Measurements from ENCODE around the gene FIGLA.

FIGLA gene

DNA sequence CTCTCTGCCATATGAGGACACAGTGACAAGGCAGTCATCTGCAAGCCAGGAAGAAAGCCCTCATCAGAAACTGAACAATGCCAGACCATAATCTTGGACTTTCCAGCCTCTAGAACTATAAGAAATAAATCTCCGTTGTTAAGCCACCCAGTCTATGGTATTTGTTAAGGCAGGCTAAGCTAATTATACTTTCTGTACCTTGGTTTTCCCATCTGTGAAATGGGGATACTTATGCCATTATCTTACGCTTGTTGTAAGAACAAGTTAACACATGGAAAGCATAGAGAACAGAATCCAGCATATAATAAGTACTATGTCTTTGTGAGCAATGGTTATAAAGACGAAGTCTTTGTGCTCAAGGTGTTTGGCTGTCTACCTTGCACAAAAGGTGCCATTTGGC, 14.2 kb downstream of the FIGLA start:
- in situ Hi-C loops (cut with MboI; ENCODE audit: low sequenced_read_pairs): no loop called here

DNA sequence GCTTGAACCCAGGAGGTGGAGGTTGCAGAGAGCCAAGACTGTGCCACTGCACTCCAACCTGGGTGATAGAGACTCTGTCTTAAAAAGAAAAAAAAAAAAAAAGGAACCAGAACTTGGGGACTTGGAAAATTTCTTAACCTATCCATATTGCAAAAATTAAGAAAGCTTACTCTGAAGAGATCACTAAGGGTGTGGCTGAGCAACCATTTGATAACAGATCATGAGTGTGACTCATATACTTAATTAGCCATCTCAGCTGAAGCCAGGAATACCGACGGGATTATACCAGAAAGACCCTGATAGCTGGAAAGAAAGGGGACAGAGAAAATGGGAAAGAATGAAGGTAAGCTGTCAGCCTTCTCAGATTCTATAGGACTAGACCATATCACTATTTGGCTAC, 15.3 kb downstream of the FIGLA start:
- in situ Hi-C loops (cut with MboI; ENCODE audit: low sequenced_read_pairs): no loop called here

DNA sequence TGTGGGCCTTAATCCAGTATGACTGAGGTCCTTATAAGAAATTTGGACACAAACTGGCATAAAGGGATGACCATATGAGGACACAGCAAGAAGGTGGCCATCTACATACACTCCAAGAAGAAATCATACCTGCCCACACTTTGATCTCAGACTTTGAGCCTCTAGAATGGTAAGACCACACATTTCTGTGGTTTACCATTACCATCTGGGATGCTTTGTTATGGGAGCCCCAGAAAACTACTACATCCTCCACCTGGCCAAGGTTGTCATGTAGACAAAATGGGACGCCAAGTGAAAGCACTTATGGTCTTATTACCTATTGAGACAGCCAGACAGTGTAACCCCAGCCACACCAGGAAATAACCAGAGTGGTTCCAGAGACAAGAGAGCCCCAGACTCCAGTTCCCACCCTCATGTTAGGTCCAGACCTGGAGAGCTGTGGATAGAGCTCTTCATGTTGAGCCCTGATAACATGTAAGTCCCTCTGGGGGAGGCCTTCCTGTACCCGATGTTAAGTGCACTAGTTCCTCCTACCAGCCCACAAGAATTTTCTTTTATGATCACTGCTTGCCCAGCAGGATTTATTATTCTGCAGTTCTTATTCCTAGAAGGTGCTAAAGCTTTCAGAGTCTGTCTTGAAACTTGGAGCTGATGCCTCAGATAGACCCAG, 17.8 kb downstream of the FIGLA start:
- in situ Hi-C loops (cut with MboI; ENCODE audit: low sequenced_read_pairs): no loop called here

DNA sequence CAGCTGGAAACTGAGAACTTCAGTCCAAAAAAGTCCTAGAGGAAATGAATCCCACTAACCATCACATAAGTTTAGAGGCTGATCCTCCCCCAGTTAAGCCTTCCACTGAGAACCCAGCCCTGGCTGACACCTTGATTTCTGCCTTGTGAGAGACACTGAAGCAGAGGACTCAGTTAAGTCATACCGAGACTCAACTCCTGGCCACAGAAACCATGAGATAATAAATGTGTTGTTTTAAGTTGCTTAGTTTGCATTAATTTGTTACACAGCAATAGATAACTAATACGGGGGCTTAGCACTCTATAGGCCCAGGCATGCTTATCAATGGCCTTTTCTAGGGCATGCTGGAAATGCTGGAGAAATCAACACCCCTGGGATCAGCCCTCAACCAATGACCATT, 19.0 kb downstream of the FIGLA start:
- in situ Hi-C loops (cut with MboI; ENCODE audit: low sequenced_read_pairs): no loop called here

DNA sequence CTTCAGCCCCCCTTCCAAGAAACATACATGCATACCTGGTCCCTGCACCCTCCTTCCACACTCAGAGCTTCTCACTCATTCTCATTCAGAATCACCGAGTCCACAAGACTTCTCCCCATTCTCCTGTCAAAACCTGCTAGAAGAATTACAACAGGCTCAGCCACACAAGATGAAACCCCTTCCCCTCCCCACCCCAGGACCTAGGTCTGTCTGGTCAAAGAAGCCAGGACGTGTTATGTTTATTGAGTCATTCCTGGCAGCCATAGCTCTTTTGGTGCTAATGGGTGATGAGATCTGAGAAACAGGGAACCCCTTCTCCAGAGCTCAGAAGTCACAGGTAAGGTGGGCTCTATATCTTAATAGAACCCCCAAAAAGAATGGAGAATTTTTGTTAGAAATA, 21.0 kb downstream of the FIGLA start:
- in situ Hi-C loops (cut with MboI; ENCODE audit: low sequenced_read_pairs): no loop called here

DNA sequence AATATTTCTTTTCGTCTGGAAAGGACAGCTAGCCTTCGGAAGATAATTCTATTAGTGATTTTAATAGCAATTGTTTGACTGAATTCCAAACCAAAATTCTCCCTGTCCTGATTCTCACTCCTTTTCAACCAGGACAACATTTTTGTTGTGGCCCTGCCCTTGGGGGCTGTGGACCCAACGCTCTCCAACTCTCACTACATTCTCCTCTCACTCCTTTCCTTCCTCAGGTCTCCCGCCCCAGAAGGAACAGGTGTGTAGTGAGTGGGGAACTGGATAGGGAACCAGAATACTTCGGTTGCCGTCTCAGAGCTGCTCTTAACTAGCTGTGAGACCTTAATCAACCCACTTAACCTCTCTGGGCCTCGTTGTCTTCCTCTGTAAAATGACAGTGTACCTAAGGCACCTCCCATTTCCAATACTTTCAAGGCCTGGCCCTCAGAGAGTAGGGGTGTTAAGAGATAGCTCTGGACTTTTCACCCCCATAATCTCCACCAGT, 21.8 kb downstream of the FIGLA start:
- in situ Hi-C loops (cut with MboI; ENCODE audit: low sequenced_read_pairs): no loop called here

DNA sequence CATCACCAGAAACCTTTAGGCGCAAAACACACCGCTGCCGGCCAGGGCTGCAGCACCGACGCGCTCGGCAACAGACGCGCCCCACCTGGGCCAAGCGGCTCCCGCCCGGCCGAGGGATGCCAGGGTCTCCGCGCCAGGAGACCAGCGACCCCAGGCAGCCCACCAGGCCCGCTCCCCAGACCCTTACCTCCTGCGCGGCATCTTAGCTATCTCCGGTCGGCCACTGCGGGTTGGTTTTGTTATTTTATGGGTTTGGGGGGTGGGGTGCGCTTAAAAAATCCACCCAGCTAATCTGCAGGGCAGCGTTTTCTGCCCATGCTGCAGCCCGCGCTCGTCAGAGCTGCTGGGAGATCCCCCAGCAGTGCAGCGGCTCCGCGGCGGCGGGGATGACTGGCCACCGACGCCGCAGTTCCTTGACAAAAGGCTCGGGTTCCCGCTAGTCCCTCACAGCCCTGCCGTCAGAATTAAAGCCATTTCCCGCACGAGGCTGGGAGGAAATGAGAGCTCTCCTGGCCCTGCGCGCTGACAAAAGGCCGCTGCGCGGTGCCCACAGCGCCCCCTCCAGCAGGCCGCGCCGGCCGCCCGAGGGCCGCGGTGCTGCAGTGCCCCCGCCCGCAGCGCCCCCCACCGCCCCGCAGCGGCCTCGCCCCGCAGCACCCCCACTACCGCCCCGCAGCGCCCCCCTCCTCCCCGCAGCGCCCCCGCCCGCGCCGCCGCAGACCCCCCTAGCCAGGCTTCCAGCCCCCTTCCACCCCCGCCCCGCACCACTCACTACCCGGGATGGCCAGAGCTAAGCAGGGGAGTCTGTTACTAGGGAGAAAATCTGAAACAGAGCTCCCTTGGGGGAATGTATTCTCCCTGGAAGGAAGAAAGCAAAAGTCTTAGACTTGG, 22.5 kb downstream of the FIGLA start, which contains the start of gene ADD2:
ADD2 (minus strand) TSS at position 502 of the 891 bp plus-strand sequence. CDS start 61,792 bp downstream, outside the sequence.
- in situ Hi-C loops (cut with MboI; ENCODE audit: low sequenced_read_pairs): no loop called here

DNA sequence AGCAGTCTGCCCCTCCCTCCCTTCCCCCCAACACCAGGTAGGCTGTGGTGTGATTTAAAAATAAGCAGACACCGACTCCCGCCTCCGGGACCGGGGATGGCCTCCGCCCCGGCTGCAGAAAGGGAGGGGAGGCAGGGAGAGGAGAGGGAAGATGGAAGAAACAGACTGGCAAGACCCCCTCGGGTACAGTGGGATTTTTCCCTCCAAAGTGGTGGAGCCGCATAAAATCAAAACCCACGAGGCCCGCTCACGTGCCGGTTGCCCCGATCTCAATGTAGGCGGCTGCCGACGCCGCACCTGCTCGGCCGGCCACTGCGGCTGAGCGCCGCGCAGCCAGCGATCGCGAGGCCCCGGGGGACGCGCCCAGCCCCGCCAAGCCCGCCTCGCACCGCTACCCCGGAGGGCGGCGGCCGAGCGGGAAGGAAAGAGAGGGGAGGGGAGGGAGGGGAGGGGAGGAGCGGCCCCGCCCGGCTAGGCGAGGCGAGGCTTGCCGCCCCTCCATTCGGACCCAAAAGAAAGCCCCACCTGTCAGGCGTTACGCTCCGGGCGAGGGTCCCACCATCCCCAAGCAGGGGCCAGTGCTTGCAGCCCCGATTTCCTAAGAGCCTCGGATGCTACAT, 23.3 kb downstream of the FIGLA start:
- in situ Hi-C loops (cut with MboI; ENCODE audit: low sequenced_read_pairs): no loop called here

DNA sequence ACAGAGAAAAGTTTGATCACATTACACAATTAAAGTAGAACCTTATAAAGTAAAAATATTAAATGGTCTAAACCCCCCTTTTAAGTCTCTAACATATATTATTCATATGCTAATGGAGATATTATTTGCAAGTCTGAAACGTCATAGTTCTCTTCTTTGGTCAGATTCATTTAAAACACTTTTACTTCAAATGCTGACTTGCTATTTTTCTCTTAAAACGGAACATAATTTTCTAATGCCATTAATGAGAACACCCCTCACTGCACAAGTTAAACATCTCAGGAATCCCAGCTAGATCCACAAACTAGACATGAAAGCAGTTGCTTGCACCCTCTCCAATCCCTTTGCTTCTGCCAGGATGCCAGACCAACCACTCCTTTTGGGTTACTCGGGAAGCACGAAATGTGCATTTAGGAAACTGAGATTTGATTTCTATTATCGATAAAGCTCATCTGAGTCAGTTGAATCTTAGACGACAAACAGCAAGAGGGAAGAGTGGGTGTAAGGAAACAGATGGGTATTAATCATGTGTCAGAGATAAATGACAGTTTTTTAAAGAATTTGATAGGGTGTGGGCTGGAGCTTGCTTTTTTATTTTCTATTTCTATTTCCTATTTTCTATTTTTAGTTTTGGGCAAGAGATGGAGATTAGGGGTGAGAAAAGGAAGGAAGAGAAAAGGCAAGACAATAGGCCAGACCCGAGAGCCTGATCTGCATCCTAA, 23.9 kb downstream of the FIGLA start:
- in situ Hi-C loops (cut with MboI; ENCODE audit: low sequenced_read_pairs): no loop called here

DNA sequence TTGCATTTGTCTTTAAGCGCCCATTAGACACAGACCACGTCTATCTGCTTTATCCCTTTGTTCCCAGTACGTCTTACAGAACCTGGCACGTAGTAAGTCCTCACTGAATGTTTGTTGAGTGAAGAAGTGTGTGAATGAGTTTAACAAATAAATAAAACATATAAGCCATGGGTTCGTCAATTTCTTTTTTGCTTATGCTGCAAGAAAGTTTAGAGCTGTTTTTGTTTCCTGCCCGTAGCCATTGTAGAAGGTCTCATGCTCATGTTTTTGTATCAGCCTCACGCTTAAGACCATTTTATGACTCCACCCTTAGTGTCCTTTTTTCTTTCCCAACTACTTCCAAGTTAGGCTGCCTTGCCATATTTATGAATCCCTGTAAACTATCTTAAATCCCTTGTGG, 24.9 kb downstream of the FIGLA start:
- in situ Hi-C loops (cut with MboI; ENCODE audit: low sequenced_read_pairs): no loop called here

DNA sequence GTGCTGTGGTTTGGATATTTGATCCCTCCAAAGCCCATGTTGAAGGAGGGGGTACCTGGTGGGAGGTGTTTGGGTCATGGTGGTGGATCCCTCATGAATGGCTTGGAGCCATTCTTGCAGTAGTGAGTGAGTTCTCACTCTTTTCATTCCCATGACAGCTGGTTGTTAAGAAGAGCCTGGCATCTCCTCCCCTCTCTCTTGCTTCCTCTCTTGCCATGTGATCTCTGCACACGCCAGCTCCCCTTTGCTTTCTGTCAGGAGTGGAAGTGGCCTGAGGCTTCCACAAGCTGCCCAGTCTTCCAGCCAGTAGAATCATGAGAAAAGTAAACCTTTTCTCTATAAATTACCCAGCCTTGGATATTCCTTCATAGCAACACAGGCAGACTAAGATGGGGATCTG, 31.0 kb downstream of the FIGLA start:
- in situ Hi-C loops (cut with MboI; ENCODE audit: low sequenced_read_pairs): no loop called here

DNA sequence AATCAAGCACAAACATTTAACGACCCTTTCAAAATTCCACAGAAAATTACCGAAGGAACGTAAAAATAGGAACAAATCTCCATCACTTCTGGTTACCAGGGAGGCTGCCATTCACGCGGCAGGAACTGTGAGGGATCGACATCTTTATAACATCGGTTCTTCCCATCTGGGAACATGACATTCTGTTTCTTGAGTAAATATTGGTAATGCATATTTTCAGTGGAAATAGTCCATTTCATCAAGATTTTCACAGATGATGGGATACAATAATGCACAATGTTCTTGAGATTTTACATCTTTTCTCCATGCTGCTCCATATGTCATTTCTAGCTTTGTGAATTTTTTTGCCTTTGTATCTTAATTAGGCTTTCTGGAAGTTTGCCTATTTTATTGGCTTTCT, 32.5 kb downstream of the FIGLA start:
- in situ Hi-C loops (cut with MboI; ENCODE audit: low sequenced_read_pairs): no loop called here

DNA sequence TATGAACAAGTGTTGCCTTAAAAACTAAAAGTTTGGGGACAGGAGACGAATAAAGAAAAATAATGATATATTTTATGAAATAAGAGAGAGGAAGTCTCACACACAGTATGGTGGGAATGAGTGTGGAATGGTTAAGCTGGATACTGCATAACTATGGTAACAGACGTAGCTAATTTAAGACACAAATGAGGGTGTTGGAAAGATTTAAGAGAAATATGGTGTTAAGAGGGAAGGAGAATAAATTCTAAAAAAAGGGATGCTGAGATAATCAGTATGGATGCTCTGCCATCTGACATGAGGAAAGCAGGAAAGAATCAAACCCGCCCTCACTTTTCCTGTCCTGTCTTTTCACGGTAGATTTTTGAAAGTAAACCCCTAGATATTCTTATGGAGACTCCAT, 33.1 kb downstream of the FIGLA start:
- in situ Hi-C loops (cut with MboI; ENCODE audit: low sequenced_read_pairs): no loop called here

DNA sequence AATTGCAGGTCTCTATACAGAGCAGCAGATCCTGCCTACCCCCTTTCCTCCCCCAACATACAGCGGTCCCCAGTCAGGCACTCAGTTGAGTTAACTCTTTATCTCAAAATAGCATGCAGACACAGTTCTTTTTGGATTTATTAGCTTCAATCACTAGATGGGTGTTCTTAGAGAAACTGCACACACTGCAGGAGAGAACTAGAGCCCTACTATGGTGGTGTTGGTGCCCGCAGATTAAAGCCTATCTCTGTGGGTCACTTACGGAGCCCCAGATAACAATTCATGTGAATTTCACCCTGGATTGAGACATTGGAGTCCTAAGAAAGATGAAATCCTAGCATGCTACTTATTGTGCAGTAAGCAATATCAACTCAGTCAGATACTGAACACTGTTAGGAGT, 34.3 kb downstream of the FIGLA start:
- in situ Hi-C loops (cut with MboI; ENCODE audit: low sequenced_read_pairs): no loop called here

DNA sequence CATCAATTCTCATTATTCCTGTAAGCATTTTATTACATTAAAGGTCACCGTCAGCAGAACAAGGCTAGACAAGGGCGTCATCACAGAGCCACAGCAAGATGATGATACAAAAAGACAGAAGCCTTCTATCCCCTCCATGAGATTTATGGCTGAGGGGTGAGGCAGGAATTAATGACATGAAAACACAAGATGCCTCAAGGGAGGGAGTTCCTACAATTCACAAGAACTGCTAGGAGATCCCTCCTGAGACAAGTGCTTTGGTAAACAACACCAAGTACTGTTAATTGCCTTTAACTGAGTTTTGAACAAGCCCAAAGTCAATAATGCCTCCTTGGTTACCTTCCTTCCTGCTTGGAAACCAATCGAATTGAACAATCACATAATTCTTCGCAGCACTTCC, 36.5 kb downstream of the FIGLA start:
- in situ Hi-C loops (cut with MboI; ENCODE audit: low sequenced_read_pairs): no loop called here

DNA sequence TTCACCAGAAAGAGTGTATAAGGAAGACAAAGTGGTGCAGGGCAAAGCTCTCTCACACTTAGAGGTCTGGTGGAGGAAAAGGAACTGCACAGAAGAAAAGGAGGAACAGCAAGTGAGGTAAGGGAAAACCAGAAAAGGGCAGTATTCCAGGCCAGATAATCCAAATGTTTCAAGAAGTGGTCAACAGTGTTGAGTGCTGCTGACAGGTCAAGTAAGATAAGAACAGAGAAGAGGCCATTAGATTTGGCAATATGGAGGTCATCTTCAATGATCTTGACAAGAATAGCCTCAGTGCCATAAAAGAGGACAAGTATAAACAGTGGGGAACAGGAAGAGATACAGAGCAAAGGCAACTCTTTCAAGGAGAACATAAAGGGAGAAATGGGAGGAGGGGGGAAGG, 37.4 kb downstream of the FIGLA start:
- in situ Hi-C loops (cut with MboI; ENCODE audit: low sequenced_read_pairs): no loop called here

DNA sequence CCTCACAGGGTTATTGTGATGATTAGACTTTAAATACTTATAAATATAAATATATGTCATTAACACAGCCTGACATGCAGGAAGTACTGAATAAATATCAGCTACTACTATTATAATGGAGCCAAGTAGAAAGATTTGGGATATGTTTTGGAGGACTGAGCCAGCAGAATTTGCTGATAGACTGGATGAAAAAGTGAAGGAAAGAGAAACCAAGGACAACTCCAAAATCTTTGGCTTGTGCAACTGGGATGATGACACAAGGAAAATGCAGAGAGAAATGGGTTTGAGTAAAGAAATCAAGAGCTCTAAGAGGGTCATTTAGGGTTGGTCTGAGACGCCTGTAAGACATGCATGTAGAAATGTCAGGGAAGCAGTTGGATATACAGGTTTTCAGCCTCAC, 38.0 kb downstream of the FIGLA start:
- in situ Hi-C loops (cut with MboI; ENCODE audit: low sequenced_read_pairs): no loop called here

DNA sequence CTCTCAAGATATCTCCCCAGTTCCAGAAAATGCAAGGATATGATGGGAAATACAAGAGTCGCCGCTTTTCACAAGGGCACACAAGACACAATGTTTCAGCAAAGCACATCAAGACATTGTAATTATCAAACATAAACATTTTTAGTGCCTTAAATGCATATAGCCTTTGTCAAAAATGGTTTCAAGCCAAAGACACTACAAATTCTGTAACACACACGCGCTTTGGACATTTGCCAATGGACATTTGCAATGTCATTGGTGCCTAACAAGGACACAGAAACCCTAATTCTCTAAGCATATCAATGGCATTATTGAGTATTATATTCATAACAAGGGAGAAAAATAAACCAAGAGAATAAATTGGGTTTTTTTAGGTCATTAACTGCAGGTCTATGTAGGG, 38.6 kb downstream of the FIGLA start:
- in situ Hi-C loops (cut with MboI; ENCODE audit: low sequenced_read_pairs): no loop called here

DNA sequence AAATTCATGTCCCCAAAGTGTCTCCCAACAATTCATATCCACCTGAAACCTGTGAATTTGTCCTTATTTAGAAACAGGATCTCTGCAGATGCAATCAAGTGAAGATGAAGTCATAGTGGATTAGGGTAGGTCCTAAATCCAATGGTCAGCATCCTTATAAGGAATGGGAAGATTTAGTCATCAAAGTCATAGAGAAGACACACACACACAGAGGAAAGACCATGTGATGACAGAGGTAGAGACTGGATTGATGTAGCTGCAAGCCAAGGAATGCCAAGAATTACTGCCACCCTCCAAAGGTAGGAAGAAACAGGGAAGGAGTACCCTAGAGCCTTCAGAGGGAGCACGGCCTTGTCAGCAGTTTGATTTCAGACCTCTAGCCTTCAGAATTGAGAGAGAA, 40.1 kb downstream of the FIGLA start:
- in situ Hi-C loops (cut with MboI; ENCODE audit: low sequenced_read_pairs): no loop called here

DNA sequence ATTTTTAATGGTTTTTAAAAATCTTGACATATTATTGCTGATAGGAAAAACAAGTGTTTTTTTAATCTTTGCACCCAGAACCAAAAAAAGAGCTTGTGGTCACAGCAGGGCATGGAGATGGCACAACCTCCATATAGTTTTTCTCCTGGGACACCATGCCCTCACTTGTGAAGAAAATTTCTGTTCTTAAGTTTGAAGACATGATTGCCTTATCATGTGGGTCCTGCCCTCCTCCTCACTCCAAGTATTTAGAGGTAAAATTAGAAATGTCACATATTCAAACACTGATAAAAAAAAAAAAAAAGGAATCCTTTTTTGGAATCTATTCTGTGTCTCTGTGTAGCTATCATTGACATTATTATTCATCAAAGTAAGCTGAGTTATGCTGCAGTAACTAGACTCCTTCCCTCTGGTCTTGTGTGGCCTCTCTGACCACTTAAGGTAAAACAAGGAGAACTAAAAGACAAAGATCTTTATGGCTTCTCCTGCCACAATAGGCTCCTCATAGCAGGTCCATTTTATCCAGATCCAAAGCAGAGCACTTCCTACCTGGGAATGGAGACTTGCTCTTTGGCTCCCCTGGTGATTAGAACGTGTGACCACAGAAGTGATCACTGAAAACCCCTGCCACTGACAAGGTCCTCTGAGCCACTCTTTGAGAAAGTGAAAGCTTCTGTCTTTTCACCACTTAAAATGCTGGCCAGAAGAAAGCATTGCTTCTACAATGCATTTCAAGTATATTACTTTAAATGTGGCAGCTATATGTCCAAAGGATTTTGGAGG, 42.2 kb downstream of the FIGLA start:
- in situ Hi-C loops (cut with MboI; ENCODE audit: low sequenced_read_pairs): no loop called here

All from HL-60/S4 treated with retinoic acid at 250 ng/mL for 4 days and 3 days (cell line).